Neural crest cell (in vitro differentiated cells): ENCODE results near the gene RGMA. TPM values are rescaled to one million over a fixed set of nuclear protein-coding genes. Genes with fewer than 3 reads are reported as not detected.
A peak's percentile ranks its signal among the peaks of the same experiment; 100 is the strongest.

Source experiments
- DNase-seq: peaks from one replicate; pipeline ENCODE4 v3.0.0; 2021; ENCODE audit warnings: low read depth, mixed read lengths, low spot score
- H3K27ac Mint-ChIP-seq: one replicate; pipeline ENCODE4 v1.8.0; 2021; ENCODE audit warnings: mild to moderate bottlenecking, mixed read lengths; ENCODE audit not compliant: unreplicated experiment
- H3K27me3 Mint-ChIP-seq: 2 replicates; pipeline ENCODE4 v1.8.0; 2021; ENCODE audit warnings: low read depth, mild to moderate bottlenecking, mixed read lengths
- H3K36me3 Mint-ChIP-seq: 2 replicates; pipeline ENCODE4 v1.8.0; 2021; ENCODE audit warnings: low read depth, mild to moderate bottlenecking, mixed read lengths
- H3K4me1 Mint-ChIP-seq: 2 replicates; pipeline ENCODE4 v1.8.0; 2021; ENCODE audit warnings: mixed read lengths
- H3K4me3 Mint-ChIP-seq: one replicate; pipeline ENCODE4 v1.8.0; 2021; ENCODE audit warnings: mild to moderate bottlenecking, mixed read lengths
- H3K9me3 Mint-ChIP-seq: 2 replicates; pipeline ENCODE4 v1.8.0; 2021; ENCODE audit warnings: mixed read lengths
- total RNA-seq: library from RNA; stranded (reverse); gene quantifications from 2 replicates; pipeline ENCODE4 v1.2.1, GENCODE V29; 2021
- TF ChIP-seq, protein P1 (sequence below): fragments of 200-600 bp; sonication (generic); conservative IDR thresholded peaks from 2 replicates; pipeline ENCODE4 v1.5.0; 2021; ENCODE audit warnings: antibody characterized with exemption, mild to moderate bottlenecking

RGMA gene
- total RNA-seq, 1 donor from 2014 or later, result 205 TPM

GRCh38 chr15:93129702-93130488 lies 40.9 kb upstream of the RGMA start:
- no peak overlapping the region for H3K4me3 Mint-ChIP-seq
- TF ChIP-seq, protein P1, sequence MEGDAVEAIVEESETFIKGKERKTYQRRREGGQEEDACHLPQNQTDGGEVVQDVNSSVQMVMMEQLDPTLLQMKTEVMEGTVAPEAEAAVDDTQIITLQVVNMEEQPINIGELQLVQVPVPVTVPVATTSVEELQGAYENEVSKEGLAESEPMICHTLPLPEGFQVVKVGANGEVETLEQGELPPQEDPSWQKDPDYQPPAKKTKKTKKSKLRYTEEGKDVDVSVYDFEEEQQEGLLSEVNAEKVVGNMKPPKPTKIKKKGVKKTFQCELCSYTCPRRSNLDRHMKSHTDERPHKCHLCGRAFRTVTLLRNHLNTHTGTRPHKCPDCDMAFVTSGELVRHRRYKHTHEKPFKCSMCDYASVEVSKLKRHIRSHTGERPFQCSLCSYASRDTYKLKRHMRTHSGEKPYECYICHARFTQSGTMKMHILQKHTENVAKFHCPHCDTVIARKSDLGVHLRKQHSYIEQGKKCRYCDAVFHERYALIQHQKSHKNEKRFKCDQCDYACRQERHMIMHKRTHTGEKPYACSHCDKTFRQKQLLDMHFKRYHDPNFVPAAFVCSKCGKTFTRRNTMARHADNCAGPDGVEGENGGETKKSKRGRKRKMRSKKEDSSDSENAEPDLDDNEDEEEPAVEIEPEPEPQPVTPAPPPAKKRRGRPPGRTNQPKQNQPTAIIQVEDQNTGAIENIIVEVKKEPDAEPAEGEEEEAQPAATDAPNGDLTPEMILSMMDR, result no peak
- no peaks in the 10 kb centered on the region for H3K27me3 Mint-ChIP-seq
- peaks cover 13% of the 10 kb centered on the region for H3K4me1 Mint-ChIP-seq
- H3K36me3 Mint-ChIP-seq, result no peaks in the 10 kb centered on the region
- no peak for DNase-seq
- H3K27ac Mint-ChIP-seq, result peak overlapping the region; percentile 15
- no peaks in the 10 kb centered on the region for H3K9me3 Mint-ChIP-seq

- DNase-seq, result no peak
- no peaks in the 10 kb centered on the region for H3K36me3 Mint-ChIP-seq
- H3K4me3 Mint-ChIP-seq, result no peak overlapping the region
- TF ChIP-seq, protein P1, result no peak
- no peak overlapping the region for H3K27ac Mint-ChIP-seq
- H3K27me3 Mint-ChIP-seq, result no peaks in the 10 kb centered on the region
- H3K4me1 Mint-ChIP-seq, result peaks cover 18% of the 10 kb centered on the region
- no peaks in the 10 kb centered on the region for H3K9me3 Mint-ChIP-seq
These were observed 38.3 kb upstream of the RGMA start for GRCh38 chr15:93127286-93127685.

DNA sequence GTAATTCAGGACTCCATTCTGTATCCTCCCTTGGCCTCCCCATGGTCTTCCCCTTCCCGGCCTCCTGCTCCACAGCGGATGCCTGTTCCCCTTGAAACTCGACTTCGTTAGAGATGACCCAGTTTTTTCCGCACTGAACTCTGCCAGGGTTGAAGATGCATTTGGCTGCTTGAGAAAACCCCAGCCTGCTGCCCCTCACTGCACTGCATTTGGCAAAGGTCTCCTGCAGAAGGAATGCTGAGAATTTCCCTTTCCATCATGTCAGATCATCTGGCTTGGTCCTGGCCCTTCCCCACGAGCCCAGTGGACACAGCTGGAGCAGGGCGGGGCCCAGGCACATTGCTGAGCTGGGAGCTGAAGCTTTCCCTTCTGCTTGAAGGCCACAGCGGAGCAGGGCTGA lies 37.6 kb upstream of the RGMA start:
- TF ChIP-seq, protein P1, result no peak
- no peak for DNase-seq
- Mint-ChIP-seq H3K27ac (no peak overlapping the region), H3K4me1 (peaks cover 18% of the 10 kb centered on the region), H3K9me3 (no peaks in the 10 kb centered on the region), H3K4me3 (no peak overlapping the region), H3K36me3 (no peaks in the 10 kb centered on the region), H3K27me3 (no peaks in the 10 kb centered on the region)

- no peak for DNase-seq
- TF ChIP-seq, protein P1, result no peak
- no peak overlapping the region for H3K4me3 Mint-ChIP-seq
- H3K27me3 Mint-ChIP-seq, result no peaks in the 10 kb centered on the region
- no peaks in the 10 kb centered on the region for H3K9me3 Mint-ChIP-seq
- peaks cover 18% of the 10 kb centered on the region for H3K4me1 Mint-ChIP-seq
- H3K36me3 Mint-ChIP-seq, result no peaks in the 10 kb centered on the region
- peak overlapping the region; percentile 97 for H3K27ac Mint-ChIP-seq
These were observed 37.1 kb upstream of the RGMA start for GRCh38 chr15:93126148-93126547.

DNA sequence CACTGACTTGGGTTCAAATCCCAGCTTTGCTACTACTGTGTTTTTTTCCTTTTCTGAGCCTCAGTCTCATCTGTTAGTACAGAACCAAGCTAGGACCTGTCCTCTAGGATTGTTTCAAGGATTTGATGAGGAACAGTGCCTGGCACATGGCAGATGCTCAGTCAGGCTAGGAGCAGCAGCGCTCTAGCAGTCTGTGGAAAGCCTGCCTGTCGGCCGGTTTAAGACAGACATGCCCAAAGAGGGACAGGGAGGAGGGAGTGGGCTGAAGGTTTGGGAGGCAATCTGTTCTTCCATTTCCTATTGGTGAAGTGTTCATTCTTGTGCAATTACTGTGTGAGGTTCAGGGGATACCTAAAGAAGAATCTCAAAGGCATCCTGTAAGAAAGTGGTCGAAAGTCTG lies 35.1 kb upstream of the RGMA start:
- Mint-ChIP-seq H3K9me3 (no peaks in the 10 kb centered on the region), H3K27me3 (no peaks in the 10 kb centered on the region), H3K27ac (peak overlapping the region; percentile 31), H3K4me1 (peaks cover 11% of the 10 kb centered on the region), H3K4me3 (no peak overlapping the region), H3K36me3 (no peaks in the 10 kb centered on the region)
- DNase-seq, result no peak
- TF ChIP-seq, protein P1, result no peak
